Hepatocyte (in vitro differentiated cells): ENCODE measurements around the gene GALNT3. TPM values are rescaled to one million over a fixed set of nuclear protein-coding genes. Genes with fewer than 3 reads are reported as not detected.

Experiments used
- polyA plus RNA-seq: library from polyadenylated mRNA; unstranded; fragments of >200 nt; fragmentation: Nextera tagmentation; extraction: Ambion mirVana; gene quantifications from 2 replicates; pipeline ENCODE4 v1.2.1, GENCODE V29; 2016
- total RNA-seq: library from RNA; depleted of rRNA; stranded (reverse); fragments of >200 nt; gene quantifications from 2 replicates; pipeline ENCODE4 v1.2.3, GENCODE V29; 2014

Gene GALNT3
- total and polyA plus RNA-seq, 2 experiments from 2014 or later, result 21.5 to 48.1 TPM

Other genes with a start within 250 kb of the GALNT3 start
- gene TTC21B, start 159.5 kb upstream of the GALNT3 start, total RNA-seq, result 23.4 and 24.3 TPM in 2 replicates
- gene TTC21B, start 159.5 kb upstream of the GALNT3 start, polyA plus RNA-seq, result 5.7 and 7.9 TPM in 2 replicates